Activated CD4-positive, CD25-positive, alpha-beta regulatory T cell (primary cell): ENCODE data around the gene CORO7.
A peak's percentile ranks its signal among the peaks of the same experiment; 100 is the strongest.

Experiments used
- DNase-seq, 4 experiments: peaks; one replicate each; lab custom pipeline; 2025; lab: John Stamatoyannopoulos, UW

CORO7 gene

GRCh38 chr16:4307215-4308037 lies 109.0 kb downstream of the CORO7 start:
- peak; percentile 87 to 97 (median 94) for DNase-seq

DNA sequence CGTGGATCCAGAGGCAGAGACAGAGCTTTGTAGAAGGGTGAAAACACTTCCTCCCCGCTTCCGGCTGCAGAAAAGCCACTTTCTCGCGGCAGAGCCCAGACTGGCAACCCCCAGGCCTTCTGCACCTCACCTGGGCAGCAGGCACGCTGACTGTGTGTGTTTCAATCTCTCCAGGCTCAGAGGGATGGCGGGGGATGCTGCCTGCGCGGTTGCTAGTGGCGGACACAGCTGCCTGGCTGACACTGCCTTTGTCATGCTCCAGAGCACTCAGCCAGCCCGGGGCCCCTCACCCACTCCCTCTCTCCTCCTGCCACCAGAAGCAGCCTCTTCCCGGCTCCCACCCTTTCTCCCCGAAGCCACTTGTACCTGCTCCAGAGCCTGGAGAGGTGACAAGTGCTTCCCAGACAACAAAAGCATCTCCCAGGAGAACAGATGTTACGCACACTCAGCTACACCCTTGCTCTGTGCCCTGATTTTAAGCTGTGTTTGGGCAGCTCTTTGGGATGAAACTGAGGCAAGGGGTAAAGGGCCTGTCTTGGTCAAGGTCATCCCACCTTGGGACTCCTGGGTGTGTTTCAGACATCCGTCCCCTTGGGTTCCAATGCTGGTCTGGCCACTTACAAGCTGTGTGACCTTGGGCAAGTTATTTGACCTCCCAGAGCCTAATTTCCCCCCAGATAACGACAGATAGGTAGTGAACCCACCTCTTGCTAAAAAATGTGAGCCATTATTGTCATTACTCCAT lies 109.8 kb downstream of the CORO7 start:
- DNase-seq = no peak
